ENCODE measurements around the gene R3HDM1. TPM values are rescaled to one million over a fixed set of nuclear protein-coding genes. Genes with fewer than 3 reads are reported as not detected.
A peak's percentile ranks its signal among the peaks of the same experiment; 100 is the strongest.

The R3HDM1 gene
- total and polyA plus RNA-seq, 11 donors = 5.7 to 24.3 (median 17.0) TPM

DNA sequence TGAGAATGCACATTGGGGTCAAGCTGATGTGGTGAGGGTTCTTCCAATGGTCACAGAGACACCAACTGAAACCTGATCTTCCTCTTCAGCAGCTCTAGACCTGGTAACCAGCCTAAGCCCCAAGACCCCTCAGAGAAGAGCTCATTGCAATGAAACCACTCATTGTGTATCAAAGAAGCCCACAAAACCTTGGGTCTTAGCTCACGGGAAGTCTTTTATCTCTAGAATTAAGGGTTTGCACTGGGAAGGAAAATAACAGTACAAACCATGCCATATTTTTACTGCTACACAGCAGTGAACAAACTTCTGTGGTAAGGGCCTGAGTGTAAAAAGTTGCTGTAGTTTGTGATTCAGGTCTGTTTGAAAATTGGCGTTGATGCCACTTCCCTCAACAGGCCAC is 201.8 kb downstream of the R3HDM1 start:
- Histone ChIP-seq H3K27ac (no peak overlapping the region), H3K4me3 (no peak overlapping the region), H3K27me3 (no peaks in the 10 kb centered on the region), H3K9me3 (no peaks in the 10 kb centered on the region), H3K36me3 (no peaks in the 10 kb centered on the region), H3K4me1 (no peaks in the 10 kb centered on the region)
- WGBS, 4 donors = 90 to 96% (median 94%) methylated on average over 2 of the region's 2 CpGs
- ATAC-seq (no peak), DNase-seq (no peak)
- TF ChIP-seq, protein P1, sequence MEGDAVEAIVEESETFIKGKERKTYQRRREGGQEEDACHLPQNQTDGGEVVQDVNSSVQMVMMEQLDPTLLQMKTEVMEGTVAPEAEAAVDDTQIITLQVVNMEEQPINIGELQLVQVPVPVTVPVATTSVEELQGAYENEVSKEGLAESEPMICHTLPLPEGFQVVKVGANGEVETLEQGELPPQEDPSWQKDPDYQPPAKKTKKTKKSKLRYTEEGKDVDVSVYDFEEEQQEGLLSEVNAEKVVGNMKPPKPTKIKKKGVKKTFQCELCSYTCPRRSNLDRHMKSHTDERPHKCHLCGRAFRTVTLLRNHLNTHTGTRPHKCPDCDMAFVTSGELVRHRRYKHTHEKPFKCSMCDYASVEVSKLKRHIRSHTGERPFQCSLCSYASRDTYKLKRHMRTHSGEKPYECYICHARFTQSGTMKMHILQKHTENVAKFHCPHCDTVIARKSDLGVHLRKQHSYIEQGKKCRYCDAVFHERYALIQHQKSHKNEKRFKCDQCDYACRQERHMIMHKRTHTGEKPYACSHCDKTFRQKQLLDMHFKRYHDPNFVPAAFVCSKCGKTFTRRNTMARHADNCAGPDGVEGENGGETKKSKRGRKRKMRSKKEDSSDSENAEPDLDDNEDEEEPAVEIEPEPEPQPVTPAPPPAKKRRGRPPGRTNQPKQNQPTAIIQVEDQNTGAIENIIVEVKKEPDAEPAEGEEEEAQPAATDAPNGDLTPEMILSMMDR (IDR thresholded peaks at IDR 0.05) = no peak
- no peak for TF ChIP-seq POLR2A (IDR thresholded peaks at IDR 0.05)
- intact Hi-C loops (cut with DNase I) = no loop called here

DNA sequence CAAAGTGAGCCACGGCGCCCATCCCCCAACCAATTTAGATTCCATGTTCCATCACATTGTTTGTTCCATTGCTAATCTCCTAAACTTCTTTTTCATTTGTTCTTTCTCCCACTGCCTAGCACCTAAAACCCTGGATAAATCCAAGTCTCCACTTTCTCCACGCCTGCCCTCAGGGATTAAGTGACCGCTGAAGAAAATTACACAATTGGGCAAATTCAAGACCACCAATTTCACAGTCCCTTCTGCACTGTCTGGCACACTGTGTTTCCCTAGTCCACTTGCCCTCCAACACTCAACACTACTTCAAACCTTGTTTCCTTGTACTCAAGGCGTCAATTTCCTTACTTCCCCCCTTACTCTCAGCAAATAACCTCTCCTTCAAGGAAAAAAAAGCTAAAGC is 205.3 kb downstream of the R3HDM1 start:
- WGBS, 4 donors = 92 to 96% (median 95%) methylated on average over 5 of the region's 5 CpGs
- Histone ChIP-seq H3K27me3 (no peaks in the 10 kb centered on the region), H3K27ac (no peak overlapping the region), H3K4me1 (peaks cover 0 to 3% (median 0%) of the 10 kb centered on the region in 12 donors), H3K9me3 (no peaks in the 10 kb centered on the region), H3K4me3 (no peak overlapping the region), H3K36me3 (no peaks in the 10 kb centered on the region)
- TF ChIP-seq POLR2A (IDR thresholded peaks at IDR 0.05) = no peak
- TF ChIP-seq, protein P1 (IDR thresholded peaks at IDR 0.05) = no peak
- intact Hi-C loops (cut with DNase I) = no loop called here
- DNase-seq (no peak), ATAC-seq (no peak)

DNA sequence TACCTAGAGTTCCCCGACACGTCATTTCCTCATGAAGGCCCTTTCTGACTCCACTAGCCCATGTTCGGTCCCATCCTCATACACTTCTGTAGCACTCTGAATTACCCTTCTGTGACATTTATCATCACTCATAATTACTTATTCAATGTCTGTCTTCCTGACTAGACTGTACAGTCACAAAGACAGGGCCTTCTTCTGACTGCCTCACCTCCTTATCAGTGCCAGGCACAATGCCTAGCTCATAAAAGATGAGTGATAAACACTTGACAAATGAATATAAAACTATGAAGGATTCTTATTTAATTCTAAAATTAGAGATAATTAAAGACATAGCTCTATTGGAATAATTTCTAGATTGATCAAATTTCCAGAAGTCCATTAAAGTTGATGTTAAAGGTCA is 208.9 kb downstream of the R3HDM1 start:
- no peak overlapping the region for H3K27ac ChIP-seq
- H3K36me3 ChIP-seq = peaks cover 0 to 5% (median 0%) of the 10 kb centered on the region in 9 donors
- peaks cover 0 to 28% (median 24%) of the 10 kb centered on the region in 12 donors for H3K4me1 ChIP-seq
- intact Hi-C loops (cut with DNase I) = loop anchor here in 4 of 10 donors (2.0 to 10.0 kb wide), 4 partner anchors 205 to 688 kb away; partner anchors contain the start of genes R3HDM1 (in 4 of the 4), ZRANB3 (in 4 of the 4) and RAB3GAP1 (in 1 of the 4)
- no peak for ATAC-seq
- TF ChIP-seq, protein P1 (IDR thresholded peaks at IDR 0.05) = no peak
- no peak for TF ChIP-seq POLR2A (IDR thresholded peaks at IDR 0.05)
- H3K27me3 ChIP-seq = no peaks in the 10 kb centered on the region
- no peaks in the 10 kb centered on the region for H3K9me3 ChIP-seq
- DNase-seq = no peak
- no peak overlapping the region for H3K4me3 ChIP-seq
- 95 to 100% (median 98%) methylated on average over 3 of the region's 3 CpGs for WGBS, 4 donors

DNA sequence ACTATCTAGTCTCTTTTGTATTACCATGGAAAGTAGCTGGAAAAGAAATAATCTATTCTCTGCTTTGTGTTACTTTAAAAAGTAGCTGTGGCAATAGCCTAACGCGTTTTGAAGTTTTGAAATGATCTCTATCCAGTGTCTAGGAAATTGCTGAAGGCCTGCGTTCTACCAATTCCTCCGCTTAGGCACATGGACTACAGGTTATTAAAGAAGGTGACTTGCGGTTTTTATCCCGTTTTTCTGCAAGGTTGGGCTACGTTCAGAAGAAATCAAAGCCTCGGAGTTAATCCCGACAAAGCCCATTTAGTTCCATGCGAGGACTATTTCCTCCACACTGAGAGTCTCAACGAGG is 209.7 kb downstream of the R3HDM1 start:
- no peaks in the 10 kb centered on the region for H3K27me3 ChIP-seq
- WGBS, 4 donors = 83 to 84% (median 83%) methylated on average over 11 of the region's 11 CpGs
- peak overlapping the region in 7 of 12 donors; percentile 76 to 100 (median 94) for H3K4me3 ChIP-seq
- H3K36me3 ChIP-seq = peaks cover 0 to 13% (median 0%) of the 10 kb centered on the region in 9 donors
- no peaks in the 10 kb centered on the region for H3K9me3 ChIP-seq
- ATAC-seq (no peak), DNase-seq (no peak)
- intact Hi-C loops (cut with DNase I) = loop anchor here in 4 of 10 donors (2.0 to 10.0 kb wide), 4 partner anchors 206 to 689 kb away; partner anchors contain the start of genes R3HDM1 (in 4 of the 4), ZRANB3 (in 4 of the 4) and RAB3GAP1 (in 1 of the 4)
- TF ChIP-seq POLR2A (IDR thresholded peaks at IDR 0.05) = no peak
- TF ChIP-seq, protein P1 (IDR thresholded peaks at IDR 0.05) = no peak
- peak overlapping the region in 10 of 12 donors; percentile 90 to 100 (median 98) for H3K27ac ChIP-seq
- H3K4me1 ChIP-seq = peaks cover 0 to 34% (median 26%) of the 10 kb centered on the region in 12 donors

Data from heart left ventricle (tissue), 16 donors.